ENCODE results near the gene GRIK5.
"Not testable (repeated sequence)": the region's sequence is repeated elsewhere in the genome, so short reads cannot be mapped to it uniquely, and the experiment has no call there.

GRIK5 gene

GRCh38 chr19:41991925-41992569, 78.0 kb downstream of the GRIK5 start:
- not testable (repeated sequence) for DNase-seq (ENCODE audit: low spot score); FAIRE-seq

GRCh38 chr19:41991025-41991424, 79.0 kb downstream of the GRIK5 start:
- FAIRE-seq (no peak), DNase-seq (ENCODE audit: low spot score) (no peak)

- no peak for FAIRE-seq
- no peak for DNase-seq (ENCODE audit: low spot score)
Measured at GRCh38 chr19:41990615-41991014, 79.4 kb downstream of the GRIK5 start.

- FAIRE-seq = no peak
- DNase-seq (ENCODE audit: low spot score) = no peak
Measured at GRCh38 chr19:41990028-41990427, 80.0 kb downstream of the GRIK5 start.

DNA sequence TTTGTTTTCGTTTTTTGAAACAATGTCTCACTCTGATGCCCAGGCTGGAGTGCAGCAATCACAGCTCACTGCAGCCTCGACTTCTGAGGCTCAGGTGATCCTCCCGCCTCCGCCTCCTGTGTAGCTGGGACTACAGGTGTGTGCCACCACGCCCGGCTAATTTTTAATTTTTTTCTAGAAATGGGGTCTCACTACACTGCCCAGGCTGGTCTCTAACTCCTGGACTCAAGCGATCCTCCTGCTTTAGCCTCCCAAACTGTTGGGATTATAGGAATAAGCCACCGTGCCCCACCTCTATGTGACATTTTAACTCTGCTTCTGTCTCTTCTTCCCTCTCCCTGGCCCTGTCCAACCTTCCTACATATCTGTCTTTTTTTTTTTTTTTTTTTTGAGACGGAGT, 81.1 kb downstream of the GRIK5 start:
- FAIRE-seq (no peak), DNase-seq (ENCODE audit: low spot score) (no peak)

DNA sequence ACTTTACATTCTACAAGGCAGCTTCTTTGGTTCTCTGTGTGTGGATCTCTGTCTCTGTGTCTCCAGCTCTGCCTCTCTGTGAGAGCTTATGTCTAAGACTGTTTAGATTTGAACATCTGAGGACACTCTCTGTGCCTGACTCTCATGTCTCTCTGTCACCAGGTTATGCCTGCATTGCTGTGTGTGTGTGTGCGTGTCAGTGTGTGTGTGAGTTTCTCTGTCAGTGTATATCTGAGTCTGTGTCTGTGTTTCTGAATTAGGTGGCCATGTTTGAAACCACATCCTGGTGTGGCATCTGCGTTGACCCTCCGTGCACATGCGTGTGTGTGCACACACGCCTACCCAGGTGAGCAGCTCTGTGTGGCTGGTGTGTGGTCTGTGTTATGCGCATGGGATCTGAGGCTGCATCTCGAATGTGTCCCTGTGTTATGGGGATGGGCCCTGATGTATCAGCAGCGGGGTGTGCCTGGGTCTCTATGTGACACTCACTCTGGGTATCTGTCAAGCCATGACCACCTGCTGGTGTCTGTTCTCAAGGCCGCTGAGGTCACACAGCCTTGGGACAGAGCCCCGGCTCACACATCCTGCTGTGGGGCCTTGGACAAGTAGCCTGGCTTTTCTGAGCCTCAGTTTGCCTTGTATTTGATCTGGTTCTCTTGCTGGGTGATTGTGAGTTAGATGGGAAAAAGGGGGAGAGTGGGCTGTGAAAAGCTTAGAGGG, 82.7 kb downstream of the GRIK5 start:
- FAIRE-seq = no peak
- DNase-seq (ENCODE audit: low spot score) = no peak

DNA sequence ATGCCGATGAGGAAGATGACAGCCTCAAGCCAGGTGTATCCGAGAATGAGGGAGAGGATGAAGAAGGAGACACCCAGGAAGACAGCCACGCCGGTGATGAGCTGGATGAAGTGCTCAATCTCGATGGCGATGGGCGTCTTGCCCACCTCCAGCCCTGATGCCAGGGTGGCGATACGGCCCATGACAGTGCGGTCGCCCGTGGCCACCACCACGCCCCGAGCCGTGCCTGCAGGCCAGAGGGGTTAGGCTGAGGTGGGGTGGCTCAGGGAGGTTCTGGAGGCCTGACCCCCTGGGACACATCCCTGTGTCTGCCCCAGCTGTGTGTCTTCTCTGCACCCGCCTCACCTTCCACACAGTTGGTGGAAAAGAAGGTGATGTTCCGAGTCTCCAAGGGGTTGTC, 85.0 kb downstream of the GRIK5 start:
- DNase-seq (ENCODE audit: low spot score) = no peak
- FAIRE-seq = no peak

DNA sequence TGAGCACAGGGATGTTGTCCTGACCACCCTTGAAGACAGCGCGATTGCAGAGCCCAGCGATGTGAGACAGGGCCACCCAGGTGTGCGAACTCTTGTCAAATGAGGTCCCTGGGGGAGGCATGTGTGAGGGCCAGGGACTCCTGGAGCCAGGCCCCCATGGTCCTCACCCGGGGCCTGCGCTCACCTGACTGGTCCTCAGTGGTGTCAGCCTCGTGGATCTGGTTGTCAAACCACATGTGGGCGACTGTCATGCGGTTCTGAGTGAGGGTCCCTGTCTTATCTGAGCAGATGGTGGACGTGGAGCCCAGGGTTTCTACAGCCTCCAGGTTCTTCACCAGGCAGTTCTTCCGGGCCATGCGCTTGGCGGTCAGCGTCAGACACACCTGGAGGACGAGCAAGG, 88.3 kb downstream of the GRIK5 start:
- FAIRE-seq (no peak), DNase-seq (ENCODE audit: low spot score) (no peak)

- DNase-seq (ENCODE audit: low spot score) (no peak), FAIRE-seq (no peak)
Measured at GRCh38 chr19:41978470-41978869, 91.5 kb downstream of the GRIK5 start.

DNA sequence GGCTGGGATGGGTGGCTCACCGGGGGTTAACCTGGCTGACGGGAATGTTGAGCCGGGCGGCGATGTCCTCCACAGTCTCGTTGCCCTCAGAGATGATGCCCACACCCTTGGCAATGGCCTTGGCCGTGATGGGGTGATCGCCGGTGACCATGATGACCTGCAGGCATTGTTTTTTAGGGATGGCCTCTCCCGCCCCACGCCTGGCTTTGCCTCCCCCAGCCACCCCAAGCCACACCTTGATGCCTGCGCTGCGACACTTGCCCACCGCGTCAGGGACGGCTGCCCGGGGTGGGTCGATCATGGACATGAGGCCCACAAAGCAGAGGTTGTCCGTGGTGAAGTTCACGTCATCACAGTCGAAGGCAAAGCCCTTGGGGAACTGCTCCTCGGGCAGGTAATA, 92.1 kb downstream of the GRIK5 start:
- no peak for FAIRE-seq
- DNase-seq (ENCODE audit: low spot score) = no peak

DNA sequence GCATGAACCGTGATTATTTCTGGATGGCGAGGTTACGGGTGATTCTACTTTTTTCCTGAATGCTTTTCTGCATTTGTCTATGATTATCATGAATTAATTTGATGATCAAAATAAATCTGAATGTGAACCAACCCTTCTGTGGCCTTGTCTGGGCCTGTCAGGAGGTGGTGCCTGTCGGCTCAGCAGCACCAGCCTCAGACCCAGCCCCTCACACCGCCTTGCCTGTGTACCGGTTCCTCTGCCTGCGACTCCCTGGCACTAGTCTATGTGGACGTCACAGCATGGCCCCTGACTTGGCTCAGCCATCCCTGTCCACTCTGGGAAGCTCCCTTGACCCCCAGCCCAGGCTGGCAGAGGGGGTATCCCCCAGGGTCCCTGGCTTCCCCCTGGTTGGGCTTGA, 95.4 kb downstream of the GRIK5 start:
- DNase-seq (ENCODE audit: low spot score) (no peak), FAIRE-seq (no peak)

DNA sequence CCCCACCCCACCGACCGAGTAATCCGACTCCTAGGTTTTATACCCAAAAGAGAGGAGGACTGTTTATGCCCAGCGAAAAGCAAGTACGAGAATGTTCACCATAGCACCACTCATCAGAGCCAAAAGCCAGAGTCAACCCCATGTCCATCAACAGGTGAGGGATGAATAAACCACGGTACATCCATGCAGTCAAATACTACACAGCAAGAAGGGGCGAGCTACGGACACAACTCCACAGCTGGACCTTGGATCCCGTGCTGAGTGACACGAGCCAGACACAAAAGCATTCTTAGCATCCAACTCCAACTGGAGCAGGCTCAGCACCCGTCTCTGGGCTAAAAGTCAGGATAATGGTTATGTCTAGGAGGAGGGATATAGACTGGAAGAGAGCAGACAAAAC, 98.6 kb downstream of the GRIK5 start:
- FAIRE-seq = no peak
- DNase-seq (ENCODE audit: low spot score) = no peak

GRCh38 chr19:41969772-41970458, 100.1 kb downstream of the GRIK5 start:
- FAIRE-seq (no peak), DNase-seq (ENCODE audit: low spot score) (no peak)

GRCh38 chr19:41968751-41969595, 101.0 kb downstream of the GRIK5 start:
- no peak for DNase-seq (ENCODE audit: low spot score)
- no peak for FAIRE-seq

DNA sequence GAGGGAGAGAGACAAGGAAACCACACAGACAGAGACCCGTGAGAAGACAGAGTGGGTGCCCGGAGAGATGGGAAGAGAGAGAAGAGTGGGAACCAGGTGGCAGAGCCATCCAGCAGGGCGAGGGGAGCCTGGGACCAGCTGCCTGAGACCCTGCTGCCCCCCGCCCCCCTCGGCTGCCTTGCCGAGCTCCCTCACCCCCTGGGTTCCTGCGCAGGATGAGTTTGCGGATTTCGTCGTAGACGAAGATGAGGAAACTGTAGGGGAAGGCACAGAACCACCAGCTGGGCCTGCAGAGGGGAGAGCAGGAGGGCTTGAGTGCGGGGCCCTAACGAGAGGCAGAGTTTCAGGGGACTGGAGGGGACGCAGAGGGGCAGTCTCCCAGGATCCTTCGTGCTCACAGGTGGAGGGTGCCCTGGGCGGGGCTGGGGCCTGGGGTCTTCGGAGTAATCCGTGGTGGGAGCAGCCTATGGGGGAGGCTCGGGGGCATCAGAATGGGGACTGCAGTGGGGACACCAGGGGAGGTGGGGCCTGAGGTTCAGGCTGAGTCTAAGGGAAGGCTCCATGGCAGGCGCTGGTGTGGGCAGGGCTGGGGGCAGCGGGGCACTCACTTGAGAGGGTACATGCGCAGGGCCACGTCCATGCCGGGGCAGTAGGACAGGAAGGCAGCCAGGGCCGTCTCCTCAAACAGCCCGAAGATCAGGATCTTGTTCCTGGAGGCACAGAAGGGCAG, 102.8 kb downstream of the GRIK5 start:
- no peak for FAIRE-seq

GRCh38 chr19:41965106-41965505, 104.9 kb downstream of the GRIK5 start:
- FAIRE-seq = no peak
- DNase-seq (ENCODE audit: low spot score) = no peak

More for the DNA sequence above, 102.8 kb downstream of the GRIK5 start:
- DNase-seq (ENCODE audit: low spot score) = no peak

DNA sequence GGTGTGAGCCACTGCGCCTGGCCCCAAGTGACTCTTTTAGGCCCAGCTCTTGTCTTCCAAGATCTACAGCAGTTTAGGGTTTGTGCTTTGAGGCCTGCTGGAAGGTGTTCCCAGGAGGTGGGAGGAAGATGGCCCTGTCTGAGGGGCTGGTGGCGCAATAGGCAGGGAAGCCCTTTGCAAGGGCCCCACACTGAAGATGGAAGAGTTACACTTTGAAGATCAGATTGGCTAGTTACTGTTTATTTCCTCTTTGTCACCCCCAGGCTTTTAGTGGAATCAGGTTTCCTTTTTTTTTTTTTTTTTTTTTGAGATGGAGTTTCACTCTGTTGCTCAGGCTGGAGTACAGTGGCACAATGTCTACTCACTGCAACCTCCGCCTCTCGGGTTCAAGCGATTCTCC, 109.0 kb downstream of the GRIK5 start:
- FAIRE-seq = no peak
- no peak for DNase-seq (ENCODE audit: low spot score)

DNA sequence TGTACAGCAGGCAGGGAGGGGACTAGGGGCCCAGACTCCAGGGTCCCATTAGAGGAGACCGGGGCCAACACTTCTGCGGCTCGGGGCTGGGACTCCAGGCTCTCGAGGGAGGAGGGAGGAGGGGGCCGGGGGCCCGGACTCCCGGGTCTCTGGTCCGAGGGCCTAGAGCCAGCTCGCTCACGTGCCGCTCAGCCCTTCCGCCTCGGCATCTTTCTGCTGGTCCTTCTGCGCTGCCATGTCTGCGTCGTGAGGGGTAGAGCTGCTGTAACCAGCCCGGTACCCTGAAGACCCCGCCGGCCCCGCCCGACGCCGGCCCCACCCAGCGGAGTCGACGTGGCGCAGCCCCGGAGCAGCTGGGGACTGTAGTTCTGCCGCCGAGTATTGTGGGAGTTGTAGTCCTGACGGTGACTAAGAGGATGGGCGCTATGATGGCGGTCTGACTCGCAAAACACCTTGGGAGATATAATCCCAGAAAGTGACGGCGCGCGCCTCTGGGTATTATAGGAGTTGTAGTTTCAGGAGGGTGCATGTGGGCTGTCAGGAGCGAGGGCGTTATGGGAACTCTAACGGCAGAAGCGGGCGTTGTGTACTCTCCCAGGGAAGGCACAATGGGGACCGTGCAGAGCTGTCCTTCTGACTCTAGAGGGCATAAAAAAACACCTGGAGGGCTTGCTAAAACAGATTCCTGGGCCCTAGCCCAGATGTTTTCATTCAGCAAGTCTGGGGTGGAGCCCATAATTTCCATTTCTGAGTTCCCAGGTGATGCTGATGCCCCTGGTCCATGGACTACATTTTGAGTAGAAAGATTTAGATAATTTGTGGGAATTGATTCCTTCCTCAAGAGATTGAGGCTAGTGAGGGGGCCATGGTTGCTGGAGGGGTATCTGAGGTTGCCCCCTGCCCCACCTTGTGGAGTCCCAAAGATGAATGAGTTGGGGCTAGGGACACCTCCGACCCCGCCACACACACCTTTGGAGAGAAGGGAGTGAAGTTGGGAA, 110.7 kb downstream of the GRIK5 start, which contains the start of gene RABAC1:
RABAC1 (minus strand) TSS at position 266 of the 998 bp plus-strand sequence; CDS start at position 237, 29 bp downstream.
- FAIRE-seq (no peak), DNase-seq (ENCODE audit: low spot score) (peak; percentile 77)

DNA sequence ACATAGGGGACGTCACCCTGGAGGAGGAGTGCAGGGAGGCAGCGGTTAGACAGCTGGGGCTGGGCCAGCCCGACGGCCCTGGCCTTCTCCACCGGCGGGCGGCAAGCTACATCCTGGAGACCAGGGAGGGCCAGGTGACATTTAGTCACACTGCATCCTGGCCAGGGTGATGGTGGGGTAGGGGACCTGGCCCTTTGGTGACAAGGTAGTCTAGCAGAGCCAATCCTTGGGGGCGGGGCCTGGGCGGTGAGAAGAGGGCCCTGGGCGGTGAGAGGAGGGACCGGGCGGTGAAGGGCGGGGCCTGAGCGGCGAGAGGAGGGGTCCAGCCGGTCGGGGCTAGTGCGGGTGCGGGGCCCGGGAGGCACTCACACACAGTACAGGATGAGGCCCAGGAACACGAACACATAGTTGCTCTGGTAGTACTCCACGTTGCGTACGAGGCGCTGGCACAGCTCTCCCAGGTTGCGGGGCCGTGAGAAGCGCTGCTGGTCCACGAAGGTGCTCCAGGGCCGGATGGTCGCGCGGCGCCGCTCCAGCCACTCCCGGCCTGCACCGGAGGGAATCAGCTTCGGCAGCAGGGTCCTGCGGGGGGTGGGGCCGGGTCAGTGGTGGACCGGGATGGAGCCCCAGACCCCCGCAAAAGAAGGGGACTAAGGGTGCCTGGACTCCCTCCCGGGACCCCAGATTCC, 111.5 kb downstream of the GRIK5 start:
- no peak for FAIRE-seq
- peak; percentile 35 for DNase-seq (ENCODE audit: low spot score)

Measured in RCC 7860 (cell line).